Measurements from ENCODE around the gene ACAN.

ACAN gene

DNA sequence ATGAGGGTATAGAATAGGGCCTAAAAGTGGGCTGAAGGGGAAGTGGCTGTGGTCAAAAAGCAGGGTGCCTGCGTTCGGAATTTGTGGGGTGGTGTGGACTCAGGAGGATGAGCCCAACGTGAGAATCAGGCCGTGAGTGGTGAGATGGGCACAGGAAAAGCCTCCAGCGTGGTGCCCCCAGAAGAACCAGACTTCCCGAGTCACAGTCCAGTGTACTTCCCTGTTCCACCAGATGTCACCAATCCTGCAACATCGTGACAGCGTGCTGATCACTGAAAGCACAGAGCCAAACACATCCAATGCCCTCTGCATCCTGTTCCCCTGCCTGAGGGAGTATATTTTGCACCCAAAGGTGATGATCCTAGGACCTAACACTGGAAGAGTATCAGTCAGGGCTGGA is 20.8 kb upstream of the ACAN start:
- H3K9me3 ChIP-seq (ENCODE audit: control insufficient read depth, low read length), result no peaks in the 10 kb centered on the region
- H3K4me3 ChIP-seq (ENCODE audit: insufficient read depth, low read depth, low read length, poor library complexity, severe bottlenecking), result no peak overlapping the region
- no peaks in the 10 kb centered on the region for H3K4me1 ChIP-seq (ENCODE audit: control insufficient read depth, insufficient read depth, low read length, poor library complexity, severe bottlenecking)
- no peaks in the 10 kb centered on the region for H3K36me3 ChIP-seq (ENCODE audit: control insufficient read depth, insufficient read depth, low read length)
- H3K27me3 ChIP-seq (replicated peaks; ENCODE audit: control insufficient read depth, insufficient read depth, low read length, poor library complexity, severe bottlenecking), result no peaks in the 10 kb centered on the region
- DNase-seq, result no peak
- no peak overlapping the region for H3K27ac ChIP-seq (ENCODE audit: insufficient read depth, low read length, poor library complexity, severe bottlenecking)

DNA sequence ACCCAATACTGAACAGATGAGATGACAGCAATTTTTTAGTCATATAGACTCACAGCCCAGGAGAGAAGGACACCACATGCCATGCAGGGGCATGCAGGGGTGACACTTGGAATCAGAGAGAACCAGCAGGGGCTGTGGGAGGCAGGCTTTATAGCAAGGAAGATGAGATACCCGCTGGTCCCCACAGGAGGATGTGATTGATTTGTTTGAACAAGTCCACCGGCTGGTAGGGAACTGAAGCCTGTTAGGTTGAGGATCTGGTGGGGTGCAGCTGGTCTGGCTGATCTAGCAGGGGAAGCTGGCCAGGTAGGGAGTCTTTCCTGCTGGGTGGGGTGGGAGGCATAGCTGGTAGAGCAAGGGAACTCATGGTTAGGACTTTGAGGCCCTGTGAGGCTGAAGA is 18.0 kb upstream of the ACAN start:
- Histone ChIP-seq H3K27ac (ENCODE audit: insufficient read depth, low read length, poor library complexity, severe bottlenecking) (no peak overlapping the region), H3K36me3 (ENCODE audit: control insufficient read depth, insufficient read depth, low read length) (no peaks in the 10 kb centered on the region), H3K4me1 (ENCODE audit: control insufficient read depth, insufficient read depth, low read length, poor library complexity, severe bottlenecking) (no peaks in the 10 kb centered on the region), H3K4me3 (ENCODE audit: insufficient read depth, low read depth, low read length, poor library complexity, severe bottlenecking) (no peak overlapping the region), H3K27me3 (replicated peaks; ENCODE audit: control insufficient read depth, insufficient read depth, low read length, poor library complexity, severe bottlenecking) (no peaks in the 10 kb centered on the region), H3K9me3 (ENCODE audit: control insufficient read depth, low read length) (no peaks in the 10 kb centered on the region)
- DNase-seq, result no peak

DNA sequence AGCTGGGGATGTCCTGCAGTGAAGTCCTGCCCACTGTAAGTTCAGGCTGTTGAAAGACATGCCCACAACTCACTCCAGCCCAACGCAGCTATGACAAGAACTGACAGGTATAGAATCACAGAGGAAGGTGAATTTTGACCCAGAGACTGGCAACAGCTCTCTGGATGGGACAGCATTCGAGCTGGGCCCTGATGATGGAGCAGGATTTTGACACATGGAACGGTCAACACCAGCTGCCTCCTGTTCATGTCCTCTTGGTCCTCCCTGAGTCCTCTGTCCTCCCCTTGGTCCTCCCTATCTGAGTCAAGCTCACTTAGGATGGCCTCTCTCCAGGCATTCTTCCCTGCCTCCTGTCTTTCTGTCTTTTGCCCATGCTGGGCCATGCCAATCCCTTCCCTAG is 15.2 kb upstream of the ACAN start:
- Histone ChIP-seq H3K27ac (ENCODE audit: insufficient read depth, low read length, poor library complexity, severe bottlenecking) (no peak overlapping the region), H3K9me3 (ENCODE audit: control insufficient read depth, low read length) (no peaks in the 10 kb centered on the region), H3K27me3 (replicated peaks; ENCODE audit: control insufficient read depth, insufficient read depth, low read length, poor library complexity, severe bottlenecking) (no peaks in the 10 kb centered on the region), H3K36me3 (ENCODE audit: control insufficient read depth, insufficient read depth, low read length) (no peaks in the 10 kb centered on the region), H3K4me1 (ENCODE audit: control insufficient read depth, insufficient read depth, low read length, poor library complexity, severe bottlenecking) (no peaks in the 10 kb centered on the region), H3K4me3 (ENCODE audit: insufficient read depth, low read depth, low read length, poor library complexity, severe bottlenecking) (no peak overlapping the region)
- no peak for DNase-seq

DNA sequence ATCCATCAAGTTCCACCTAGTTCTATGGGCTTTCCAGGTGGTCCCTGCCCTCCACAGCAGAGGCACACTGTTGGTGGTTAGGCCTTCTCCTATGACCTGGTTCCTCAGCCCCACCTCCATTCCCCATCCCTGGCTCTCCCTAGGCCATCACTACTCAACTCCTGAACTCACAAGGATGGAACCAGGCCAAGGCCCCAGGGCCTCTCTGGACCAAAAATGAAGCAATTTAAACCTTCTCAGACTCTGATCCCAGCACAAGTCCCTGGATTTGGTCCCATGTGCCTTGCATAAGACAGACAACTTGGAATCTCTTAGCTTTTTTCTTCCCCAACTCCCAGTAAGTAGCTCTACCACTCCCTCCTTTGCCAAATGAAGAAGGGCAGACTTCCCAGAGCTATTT is 14.4 kb upstream of the ACAN start:
- H3K4me3 ChIP-seq (ENCODE audit: insufficient read depth, low read depth, low read length, poor library complexity, severe bottlenecking), result no peak overlapping the region
- no peaks in the 10 kb centered on the region for H3K36me3 ChIP-seq (ENCODE audit: control insufficient read depth, insufficient read depth, low read length)
- H3K27ac ChIP-seq (ENCODE audit: insufficient read depth, low read length, poor library complexity, severe bottlenecking), result no peak overlapping the region
- DNase-seq, result no peak
- no peaks in the 10 kb centered on the region for H3K4me1 ChIP-seq (ENCODE audit: control insufficient read depth, insufficient read depth, low read length, poor library complexity, severe bottlenecking)
- H3K27me3 ChIP-seq (replicated peaks; ENCODE audit: control insufficient read depth, insufficient read depth, low read length, poor library complexity, severe bottlenecking), result no peaks in the 10 kb centered on the region
- H3K9me3 ChIP-seq (ENCODE audit: control insufficient read depth, low read length), result no peaks in the 10 kb centered on the region

DNA sequence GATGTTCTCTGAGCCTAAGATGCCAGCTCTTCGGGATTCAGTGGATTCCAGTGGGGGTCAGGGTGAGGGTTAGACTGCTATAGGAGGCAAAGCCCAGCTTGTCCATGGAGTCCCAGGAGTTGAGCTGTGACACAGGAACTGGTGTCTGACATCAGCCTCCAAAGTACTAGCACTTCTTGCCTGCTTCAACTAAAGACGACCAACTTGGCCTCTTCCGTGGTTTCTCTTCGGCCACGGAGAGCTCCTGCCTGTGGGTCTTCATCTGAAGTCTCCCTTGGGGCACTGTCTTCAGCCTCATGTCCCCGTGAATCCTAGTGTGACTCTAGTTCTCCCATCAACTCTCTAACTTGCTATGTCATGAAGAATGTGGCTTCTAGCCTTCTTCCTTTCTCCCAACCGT is 12.8 kb upstream of the ACAN start:
- H3K27ac ChIP-seq (ENCODE audit: insufficient read depth, low read length, poor library complexity, severe bottlenecking), result no peak overlapping the region
- H3K36me3 ChIP-seq (ENCODE audit: control insufficient read depth, insufficient read depth, low read length), result no peaks in the 10 kb centered on the region
- no peaks in the 10 kb centered on the region for H3K27me3 ChIP-seq (replicated peaks; ENCODE audit: control insufficient read depth, insufficient read depth, low read length, poor library complexity, severe bottlenecking)
- H3K4me3 ChIP-seq (ENCODE audit: insufficient read depth, low read depth, low read length, poor library complexity, severe bottlenecking), result no peak overlapping the region
- no peak for DNase-seq
- H3K4me1 ChIP-seq (ENCODE audit: control insufficient read depth, insufficient read depth, low read length, poor library complexity, severe bottlenecking), result no peaks in the 10 kb centered on the region
- H3K9me3 ChIP-seq (ENCODE audit: control insufficient read depth, low read length), result no peaks in the 10 kb centered on the region

DNA sequence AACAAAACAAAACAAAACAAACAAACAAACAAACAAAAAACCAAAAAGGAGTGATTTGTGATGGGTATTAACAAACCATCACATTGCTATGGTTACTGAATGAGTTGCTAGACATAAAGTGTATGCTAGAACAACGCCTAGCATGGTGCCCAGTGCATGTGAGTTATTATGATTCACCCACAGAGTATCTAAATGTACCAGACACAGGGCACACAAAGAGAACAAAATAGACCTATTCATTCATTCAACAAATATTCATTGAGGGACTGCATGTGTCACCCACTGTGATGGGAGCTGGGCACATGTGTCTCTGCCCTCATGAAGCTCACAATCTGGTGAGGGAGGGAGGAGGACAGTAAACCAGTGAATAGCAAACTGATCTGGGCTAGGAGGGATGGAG is 11.6 kb upstream of the ACAN start:
- no peaks in the 10 kb centered on the region for H3K27me3 ChIP-seq (replicated peaks; ENCODE audit: control insufficient read depth, insufficient read depth, low read length, poor library complexity, severe bottlenecking)
- DNase-seq, result no peak
- H3K36me3 ChIP-seq (ENCODE audit: control insufficient read depth, insufficient read depth, low read length), result no peaks in the 10 kb centered on the region
- no peaks in the 10 kb centered on the region for H3K9me3 ChIP-seq (ENCODE audit: control insufficient read depth, low read length)
- no peaks in the 10 kb centered on the region for H3K4me1 ChIP-seq (ENCODE audit: control insufficient read depth, insufficient read depth, low read length, poor library complexity, severe bottlenecking)
- no peak overlapping the region for H3K4me3 ChIP-seq (ENCODE audit: insufficient read depth, low read depth, low read length, poor library complexity, severe bottlenecking)
- H3K27ac ChIP-seq (ENCODE audit: insufficient read depth, low read length, poor library complexity, severe bottlenecking), result no peak overlapping the region

DNA sequence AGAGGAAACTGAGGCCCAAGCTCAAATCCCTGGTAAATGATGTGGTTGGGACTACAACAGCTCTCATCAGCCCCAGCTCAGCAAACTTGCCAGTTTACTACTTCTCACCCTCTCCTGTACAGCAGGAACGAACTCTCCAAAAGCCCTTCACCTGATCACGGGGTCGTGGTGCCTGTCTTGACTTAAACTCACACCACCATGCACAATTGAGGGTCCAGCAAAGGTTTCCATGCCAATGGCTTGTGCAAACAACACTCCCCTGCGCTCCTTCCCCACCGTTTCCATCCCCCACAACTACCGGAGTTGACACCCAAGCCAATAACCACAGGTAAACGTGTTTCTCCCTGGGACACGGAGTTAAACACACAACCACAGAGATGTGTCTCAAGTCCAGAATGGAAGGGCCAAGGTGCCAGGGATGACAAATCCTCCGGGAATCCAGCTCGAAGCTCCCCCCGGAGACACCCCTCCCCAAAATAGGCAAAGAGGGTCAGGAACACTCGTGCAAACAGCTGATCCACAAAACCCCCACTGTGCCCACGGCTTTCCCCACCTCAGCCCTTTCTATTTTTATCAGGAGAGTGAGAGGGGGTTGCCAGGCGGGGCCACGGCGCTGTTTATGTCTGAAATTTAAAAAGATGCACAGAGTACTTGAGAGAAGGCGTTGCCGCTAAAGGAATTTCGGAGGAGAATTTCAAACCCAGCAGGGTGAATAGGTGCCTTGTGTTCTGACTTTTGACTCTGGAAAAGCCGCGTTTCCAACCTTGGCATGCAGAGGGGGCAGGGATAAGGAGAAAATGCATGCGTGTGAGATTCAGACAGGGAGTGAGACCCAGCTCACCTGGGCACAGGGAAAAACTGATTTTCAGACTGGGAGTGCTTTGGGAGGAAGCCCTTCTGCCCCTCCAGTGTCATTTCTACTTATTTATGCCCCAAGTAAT is 10.6 kb upstream of the ACAN start:
- no peaks in the 10 kb centered on the region for H3K9me3 ChIP-seq (ENCODE audit: control insufficient read depth, low read length)
- no peaks in the 10 kb centered on the region for H3K4me1 ChIP-seq (ENCODE audit: control insufficient read depth, insufficient read depth, low read length, poor library complexity, severe bottlenecking)
- DNase-seq, result no peak
- H3K36me3 ChIP-seq (ENCODE audit: control insufficient read depth, insufficient read depth, low read length), result no peaks in the 10 kb centered on the region
- no peak overlapping the region for H3K27ac ChIP-seq (ENCODE audit: insufficient read depth, low read length, poor library complexity, severe bottlenecking)
- no peak overlapping the region for H3K4me3 ChIP-seq (ENCODE audit: insufficient read depth, low read depth, low read length, poor library complexity, severe bottlenecking)
- no peaks in the 10 kb centered on the region for H3K27me3 ChIP-seq (replicated peaks; ENCODE audit: control insufficient read depth, insufficient read depth, low read length, poor library complexity, severe bottlenecking)

DNA sequence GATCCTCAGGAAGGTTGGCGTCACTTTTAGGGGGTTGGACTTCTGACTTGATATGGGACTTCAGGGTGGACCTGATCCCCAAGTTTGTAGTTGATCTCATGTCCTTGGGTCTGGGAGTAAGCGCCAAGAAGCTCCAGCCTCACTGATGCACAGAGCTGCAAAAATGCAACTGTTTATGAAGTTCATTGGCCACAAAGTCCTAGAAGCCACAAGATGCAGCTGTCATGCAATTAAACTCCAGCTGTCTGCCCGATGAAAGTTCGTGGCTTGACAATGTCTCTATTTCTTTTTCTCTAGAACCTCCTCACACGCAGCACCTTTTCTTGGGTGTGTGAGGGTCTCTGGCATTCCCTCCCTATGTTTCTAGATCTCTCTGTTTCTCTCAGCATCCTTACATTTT is 9.2 kb upstream of the ACAN start:
- Histone ChIP-seq H3K27me3 (replicated peaks; ENCODE audit: control insufficient read depth, insufficient read depth, low read length, poor library complexity, severe bottlenecking) (no peaks in the 10 kb centered on the region), H3K27ac (ENCODE audit: insufficient read depth, low read length, poor library complexity, severe bottlenecking) (no peak overlapping the region), H3K4me1 (ENCODE audit: control insufficient read depth, insufficient read depth, low read length, poor library complexity, severe bottlenecking) (no peaks in the 10 kb centered on the region), H3K9me3 (ENCODE audit: control insufficient read depth, low read length) (no peaks in the 10 kb centered on the region), H3K36me3 (ENCODE audit: control insufficient read depth, insufficient read depth, low read length) (no peaks in the 10 kb centered on the region), H3K4me3 (ENCODE audit: insufficient read depth, low read depth, low read length, poor library complexity, severe bottlenecking) (no peak overlapping the region)
- no peak for DNase-seq

DNA sequence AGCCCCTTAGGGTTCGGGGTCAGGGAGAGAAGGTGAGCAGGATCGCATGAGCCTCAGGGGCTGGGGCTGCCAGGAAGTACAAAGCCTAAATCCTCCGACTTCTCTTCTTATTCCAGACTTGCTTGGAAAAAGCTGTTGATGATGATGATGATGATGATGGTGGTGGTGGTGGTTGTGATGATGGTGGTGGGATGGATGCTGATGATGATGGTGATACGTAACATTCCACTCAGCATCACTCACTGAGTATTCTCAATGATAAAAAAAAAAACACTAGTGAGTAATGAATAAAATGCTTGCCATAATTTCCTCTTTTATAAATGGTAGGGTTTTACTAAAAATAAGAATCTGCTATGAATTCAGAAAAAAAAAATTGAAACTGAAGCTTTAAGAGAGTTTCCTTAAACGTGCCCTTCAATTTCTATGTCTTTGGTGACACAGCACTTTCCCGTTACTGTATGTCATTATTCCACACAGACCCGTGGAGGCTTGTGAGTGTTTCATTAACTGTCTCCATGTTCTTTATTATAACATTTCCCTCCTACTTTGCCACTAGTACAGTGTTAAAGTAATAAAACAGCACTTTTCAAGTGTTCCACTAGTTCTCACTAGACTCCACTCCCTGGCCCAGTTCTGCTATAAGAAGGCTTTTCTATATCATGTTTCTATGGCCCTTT is 5.4 kb upstream of the ACAN start:
- H3K27me3 ChIP-seq (replicated peaks; ENCODE audit: control insufficient read depth, insufficient read depth, low read length, poor library complexity, severe bottlenecking), result peaks cover 9% of the 10 kb centered on the region

DNA sequence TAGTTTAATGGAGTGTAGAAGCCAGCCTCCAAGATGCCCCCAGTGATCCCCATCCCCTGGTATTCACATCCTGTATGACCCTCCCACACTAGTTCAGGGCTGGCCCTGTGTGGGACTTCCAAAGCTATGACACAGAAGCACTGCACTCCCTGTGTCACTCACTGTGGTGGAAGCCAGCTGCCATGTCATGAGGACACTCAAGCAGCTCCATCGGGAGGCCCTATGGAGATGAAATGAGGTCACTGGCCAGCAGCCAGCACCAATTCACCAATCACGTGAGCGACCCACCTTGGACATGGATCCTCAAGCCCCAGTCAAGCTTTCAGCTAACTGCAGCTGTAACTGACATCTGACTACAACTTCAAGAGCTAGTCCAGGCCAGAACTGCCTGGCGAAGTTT is 3.9 kb upstream of the ACAN start:
- H3K4me3 ChIP-seq (ENCODE audit: insufficient read depth, low read depth, low read length, poor library complexity, severe bottlenecking), result no peak overlapping the region
- H3K27me3 ChIP-seq (replicated peaks; ENCODE audit: control insufficient read depth, insufficient read depth, low read length, poor library complexity, severe bottlenecking), result peaks cover 10% of the 10 kb centered on the region
- peaks cover 3% of the 10 kb centered on the region for H3K4me1 ChIP-seq (ENCODE audit: control insufficient read depth, insufficient read depth, low read length, poor library complexity, severe bottlenecking)
- no peak overlapping the region for H3K27ac ChIP-seq (ENCODE audit: insufficient read depth, low read length, poor library complexity, severe bottlenecking)
- H3K36me3 ChIP-seq (ENCODE audit: control insufficient read depth, insufficient read depth, low read length), result no peaks in the 10 kb centered on the region
- H3K9me3 ChIP-seq (ENCODE audit: control insufficient read depth, low read length), result no peaks in the 10 kb centered on the region
- DNase-seq, result no peak

More for the DNA sequence above, 5.4 kb upstream of the ACAN start:
- no peak for DNase-seq
- Histone ChIP-seq H3K9me3 (ENCODE audit: control insufficient read depth, low read length) (no peaks in the 10 kb centered on the region), H3K36me3 (ENCODE audit: control insufficient read depth, insufficient read depth, low read length) (no peaks in the 10 kb centered on the region), H3K4me3 (ENCODE audit: insufficient read depth, low read depth, low read length, poor library complexity, severe bottlenecking) (no peak overlapping the region), H3K4me1 (ENCODE audit: control insufficient read depth, insufficient read depth, low read length, poor library complexity, severe bottlenecking) (no peaks in the 10 kb centered on the region), H3K27ac (ENCODE audit: insufficient read depth, low read length, poor library complexity, severe bottlenecking) (no peak overlapping the region)
